IPS DF 6.9 (cell line): Measurements from ENCODE around the gene TCF7L1.

ENCODE experiments used
- DNase-seq: peaks from one replicate; pipeline ENCODE4 v3.0.0-alpha.2; 2013; ENCODE audit warnings: low read depth, low spot score
- H3K27ac ChIP-seq: one replicate; pipeline ENCODE4 v1.5.1; 2013; ENCODE audit warnings: low read length, control low read depth
- H3K27me3 ChIP-seq: 2 replicates; pipeline ENCODE4 v1.6.1; 2013; ENCODE audit warnings: mild to moderate bottlenecking, low read length; ENCODE audit not compliant: control insufficient read depth, insufficient read depth
- H3K36me3 ChIP-seq: 2 replicates; pipeline ENCODE4 v1.6.1; 2013; ENCODE audit warnings: low read length; ENCODE audit not compliant: control insufficient read depth, insufficient read depth
- H3K4me1 ChIP-seq: 2 replicates; pipeline ENCODE4 v1.6.1; 2013; ENCODE audit warnings: low read length; ENCODE audit not compliant: control insufficient read depth, insufficient read depth
- H3K4me3 ChIP-seq: 2 replicates; pipeline ENCODE4 v1.5.1; 2013; ENCODE audit warnings: mild to moderate bottlenecking, low read length
- H3K9me3 ChIP-seq: 2 replicates; pipeline ENCODE4 v1.6.1; 2013; ENCODE audit warnings: low read length, inconsistent platforms; ENCODE audit not compliant: control insufficient read depth, insufficient read depth
- WGBS: extraction: QIAGEN DNeasy Blood & Tissue Kit; methylation state at CpG from one replicate; pipeline ENCODE4 v1.1.7; 2013; ENCODE audit warnings: mixed read lengths, missing lambda C conversion rate; ENCODE audit not compliant: insufficient read length, insufficient coverage; 5-methylcytosine and 5-hydroxymethylcytosine counted together

Gene TCF7L1

DNA sequence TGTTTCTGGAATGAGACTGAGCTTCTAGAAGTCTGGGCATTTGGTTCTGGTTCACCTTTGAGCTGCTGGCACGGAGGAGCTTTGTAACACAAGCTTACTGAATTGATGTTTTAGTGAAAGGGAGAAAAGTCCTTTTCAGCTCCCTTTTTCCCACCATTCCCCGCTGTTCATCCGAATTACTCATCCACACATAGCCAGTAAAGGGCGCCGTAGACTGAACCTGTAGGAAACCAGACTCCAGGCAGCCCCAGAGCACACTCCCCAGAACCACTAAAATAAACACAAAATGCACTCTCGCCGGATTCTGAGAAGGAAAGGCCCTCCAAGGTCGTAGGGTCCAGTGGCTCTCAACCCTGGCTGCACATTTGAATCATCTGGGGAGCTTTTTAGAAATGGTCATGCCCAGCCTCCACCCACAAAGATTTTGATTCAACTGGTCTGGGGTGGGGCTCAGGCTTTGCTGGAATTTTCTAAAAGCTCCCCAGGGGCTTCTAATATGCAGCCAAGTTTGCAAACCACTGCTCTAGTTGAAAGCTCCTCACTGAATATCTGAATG lies 29.6 kb downstream of the TCF7L1 start:
- no peak overlapping the region for H3K27ac ChIP-seq
- H3K36me3 ChIP-seq: no peaks in the 10 kb centered on the region
- no peaks in the 10 kb centered on the region for H3K27me3 ChIP-seq
- H3K9me3 ChIP-seq: no peaks in the 10 kb centered on the region
- no peak for DNase-seq
- WGBS: no CpG with 5 or more reads among the region's 8 CpGs
- no peak overlapping the region for H3K4me3 ChIP-seq
- peaks cover 15% of the 10 kb centered on the region for H3K4me1 ChIP-seq

DNA sequence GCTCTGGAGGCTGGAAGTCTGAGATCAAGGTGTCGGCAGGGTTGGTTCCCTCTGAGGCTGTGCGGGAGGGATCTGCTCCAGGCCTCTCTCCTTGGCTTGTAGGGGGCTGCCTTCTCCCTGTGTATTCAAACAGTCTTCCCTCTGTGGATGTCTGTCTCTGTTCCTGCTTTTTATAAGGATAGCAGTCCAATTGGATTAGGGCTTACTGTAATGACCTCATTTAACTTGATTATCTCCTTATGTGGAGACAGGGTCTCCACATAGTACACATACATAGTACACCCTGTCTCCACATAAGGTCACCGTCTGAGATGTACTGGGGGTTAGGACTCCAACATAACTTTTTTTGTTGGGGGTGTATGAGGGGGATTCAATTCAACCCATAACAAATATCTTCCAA lies 30.5 kb downstream of the TCF7L1 start:
- Histone ChIP-seq H3K36me3 (no peaks in the 10 kb centered on the region), H3K27ac (no peak overlapping the region), H3K4me3 (no peak overlapping the region), H3K27me3 (no peaks in the 10 kb centered on the region), H3K9me3 (no peaks in the 10 kb centered on the region), H3K4me1 (peaks cover 14% of the 10 kb centered on the region)
- DNase-seq: no peak
- WGBS: no CpG with 5 or more reads among the region's 3 CpGs

DNA sequence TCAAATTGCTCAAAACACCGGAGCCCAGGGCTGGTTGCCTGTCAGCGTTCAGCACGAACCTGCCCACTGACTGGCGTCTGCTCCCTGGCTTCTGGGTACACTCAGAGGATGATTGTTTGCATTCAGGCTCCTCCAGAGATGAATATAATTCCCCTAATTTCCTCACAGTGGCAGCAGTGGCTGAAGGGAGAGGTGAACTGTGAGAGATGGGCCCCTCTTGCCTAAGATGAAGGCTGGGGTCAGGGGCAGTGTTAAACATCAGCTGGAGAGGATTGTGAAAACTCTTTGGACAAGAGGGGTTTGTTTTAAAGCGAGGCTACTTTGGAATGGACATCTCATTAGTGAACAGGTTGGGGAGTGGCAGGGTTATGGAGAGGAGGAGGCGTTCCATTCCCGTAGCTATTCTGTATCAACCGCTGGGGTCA lies 31.0 kb downstream of the TCF7L1 start:
- Histone ChIP-seq H3K9me3 (no peaks in the 10 kb centered on the region), H3K4me3 (no peak overlapping the region), H3K36me3 (no peaks in the 10 kb centered on the region), H3K27me3 (no peaks in the 10 kb centered on the region), H3K27ac (no peak overlapping the region), H3K4me1 (peaks cover 14% of the 10 kb centered on the region)
- DNase-seq: no peak
- no CpG with 5 or more reads among the region's 8 CpGs for WGBS

DNA sequence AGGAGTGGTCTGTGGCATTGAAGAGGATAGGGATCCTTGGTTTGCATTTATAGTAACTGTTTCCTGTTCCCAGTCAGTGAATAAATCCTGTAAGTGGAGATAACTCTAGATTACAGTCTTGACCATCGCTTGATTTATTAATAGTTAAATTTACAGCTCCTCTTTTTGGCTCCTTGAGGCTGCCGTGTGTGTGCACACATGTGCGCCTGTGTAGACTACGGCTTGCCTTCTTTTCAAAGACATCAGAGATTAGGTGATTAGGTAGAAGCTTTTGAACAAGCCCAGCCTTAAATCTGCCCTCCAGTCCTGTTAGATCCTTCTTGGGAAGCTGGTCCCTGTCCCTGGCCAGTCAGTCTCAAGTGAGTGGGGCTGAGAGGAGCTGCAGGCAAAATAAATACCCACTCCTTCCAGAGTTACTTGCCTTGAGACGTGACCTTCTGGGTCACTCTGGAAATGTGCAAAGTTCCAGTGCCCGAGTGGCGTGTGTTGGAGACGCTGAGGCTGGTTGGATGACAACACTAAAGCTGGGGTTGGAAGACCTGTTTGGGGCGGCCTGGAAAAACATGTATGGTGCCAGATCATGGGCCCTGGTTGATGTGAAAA lies 32.0 kb downstream of the TCF7L1 start:
- no peak overlapping the region for H3K4me3 ChIP-seq
- WGBS: no CpG with 5 or more reads among the region's 9 CpGs
- H3K9me3 ChIP-seq: no peaks in the 10 kb centered on the region
- DNase-seq: no peak
- no peak overlapping the region for H3K27ac ChIP-seq
- no peaks in the 10 kb centered on the region for H3K36me3 ChIP-seq
- no peaks in the 10 kb centered on the region for H3K27me3 ChIP-seq
- peaks cover 13% of the 10 kb centered on the region for H3K4me1 ChIP-seq

DNA sequence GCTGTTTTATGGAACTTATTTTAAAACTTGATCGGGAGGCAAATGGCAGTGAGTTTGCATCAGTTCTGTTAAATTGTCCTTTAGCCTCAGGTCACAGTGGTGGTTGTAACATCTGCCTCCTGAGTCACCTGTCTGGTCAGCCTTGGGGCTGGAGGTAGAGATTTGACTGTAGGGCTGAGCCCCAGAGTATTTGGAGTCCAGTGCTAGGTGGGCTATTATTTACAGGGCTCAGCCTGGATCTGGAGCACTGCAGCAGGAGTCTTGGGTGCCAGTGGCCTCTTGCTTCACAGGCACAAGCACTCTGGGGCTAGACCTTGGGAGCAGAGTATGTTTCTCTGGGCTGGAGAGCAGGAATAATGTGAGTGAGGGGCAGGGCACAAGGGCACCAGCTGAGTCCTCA lies 32.8 kb downstream of the TCF7L1 start:
- Histone ChIP-seq H3K27me3 (no peaks in the 10 kb centered on the region), H3K4me3 (no peak overlapping the region), H3K27ac (no peak overlapping the region), H3K4me1 (peaks cover 13% of the 10 kb centered on the region), H3K36me3 (no peaks in the 10 kb centered on the region), H3K9me3 (no peaks in the 10 kb centered on the region)
- WGBS: no CpG with 5 or more reads among the region's 1 CpG
- DNase-seq: no peak

DNA sequence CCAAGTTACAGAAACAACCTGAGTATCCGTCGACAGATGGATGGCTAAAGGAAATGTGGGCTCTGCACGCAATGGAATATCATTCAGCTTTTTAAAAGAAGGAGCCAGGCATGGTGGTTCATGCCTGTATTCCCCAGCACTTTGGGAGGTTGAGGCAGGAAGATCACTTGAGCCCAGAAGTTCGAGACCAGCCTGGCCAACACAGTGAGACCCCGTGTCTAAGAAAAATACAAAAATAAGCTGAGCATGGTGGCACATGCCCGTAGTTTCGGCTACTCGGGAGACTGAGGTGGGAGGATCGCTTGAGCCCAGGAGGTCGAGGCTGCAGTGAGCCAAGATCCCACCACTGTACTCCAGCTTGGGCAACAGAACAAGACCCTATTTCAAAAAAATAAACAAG lies 34.3 kb downstream of the TCF7L1 start:
- no peak for DNase-seq
- Histone ChIP-seq H3K36me3 (no peaks in the 10 kb centered on the region), H3K27ac (no peak overlapping the region), H3K9me3 (no peaks in the 10 kb centered on the region), H3K4me3 (no peak overlapping the region), H3K4me1 (peaks cover 9% of the 10 kb centered on the region), H3K27me3 (no peaks in the 10 kb centered on the region)
- WGBS: no CpG with 5 or more reads among the region's 10 CpGs

DNA sequence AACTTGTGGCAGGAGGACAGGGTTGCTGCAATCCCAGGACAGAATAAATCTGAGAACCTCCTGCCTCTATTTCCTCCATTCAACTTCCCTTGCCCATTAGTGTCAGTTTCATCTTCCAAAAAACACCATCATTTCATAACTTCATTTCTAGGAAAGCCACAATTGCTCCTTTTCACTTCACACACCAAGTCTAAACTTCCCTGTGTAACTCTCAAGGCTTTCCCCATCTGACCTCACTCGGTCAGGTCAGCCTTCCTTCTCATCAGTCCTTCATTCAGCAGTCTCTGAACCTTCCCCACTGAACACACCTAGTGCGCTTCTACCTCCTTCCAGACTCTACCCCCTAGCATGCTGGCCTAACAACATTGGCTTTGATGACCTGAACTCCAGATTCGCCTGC lies 35.8 kb downstream of the TCF7L1 start:
- DNase-seq: no peak
- H3K4me1 ChIP-seq: peaks cover 7% of the 10 kb centered on the region
- WGBS: no CpG with 5 or more reads among the region's 3 CpGs
- no peaks in the 10 kb centered on the region for H3K27me3 ChIP-seq
- H3K4me3 ChIP-seq: no peak overlapping the region
- H3K27ac ChIP-seq: no peak overlapping the region
- H3K36me3 ChIP-seq: no peaks in the 10 kb centered on the region
- no peaks in the 10 kb centered on the region for H3K9me3 ChIP-seq

DNA sequence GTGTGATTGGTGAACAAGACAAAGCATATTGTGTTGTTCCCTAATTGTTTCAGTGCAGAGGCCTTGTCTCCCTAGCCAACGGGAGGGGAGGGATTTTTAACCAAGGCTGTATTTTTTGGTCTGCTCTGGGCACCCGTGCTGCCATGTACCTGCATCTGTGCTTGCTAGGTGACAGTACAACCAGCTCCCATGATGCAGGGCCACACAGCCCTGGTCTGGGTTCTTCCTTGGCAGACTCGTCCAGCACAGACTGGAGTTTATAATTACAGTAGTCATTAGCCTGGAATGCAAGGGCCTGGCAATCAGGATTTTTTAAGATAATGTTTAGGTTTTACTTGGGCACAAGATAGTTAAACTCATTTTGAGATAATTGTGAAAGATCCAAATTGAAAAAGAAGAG lies 36.4 kb downstream of the TCF7L1 start:
- no peaks in the 10 kb centered on the region for H3K27me3 ChIP-seq
- DNase-seq: no peak
- H3K4me1 ChIP-seq: peaks cover 8% of the 10 kb centered on the region
- no peaks in the 10 kb centered on the region for H3K9me3 ChIP-seq
- H3K4me3 ChIP-seq: no peak overlapping the region
- WGBS: no CpG with 5 or more reads among the region's 3 CpGs
- H3K27ac ChIP-seq: no peak overlapping the region
- H3K36me3 ChIP-seq: no peaks in the 10 kb centered on the region

DNA sequence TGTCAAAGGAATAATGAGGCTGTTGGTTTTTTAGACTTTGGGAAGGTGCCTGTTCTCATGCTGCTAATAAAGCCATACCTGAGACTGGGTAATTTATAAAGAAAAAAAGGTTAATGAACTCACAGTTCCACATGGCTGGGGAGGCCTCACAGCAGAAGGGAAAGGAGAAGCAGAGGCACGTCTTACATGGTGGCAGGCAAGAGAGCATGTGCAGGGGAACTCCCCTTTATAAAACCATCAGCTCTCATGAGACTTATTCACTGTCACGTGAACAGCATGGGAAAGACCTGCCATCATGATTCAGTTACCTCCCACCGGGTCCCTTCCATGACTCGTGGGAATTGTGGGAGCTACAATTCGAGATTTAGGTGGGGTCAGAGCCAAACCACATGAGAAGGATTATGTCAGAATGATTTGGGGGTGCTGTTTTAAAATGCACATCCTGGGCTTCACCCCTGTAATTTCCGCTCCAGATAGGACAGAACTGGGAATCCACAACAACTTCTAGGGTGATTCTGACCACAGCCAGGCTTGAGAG lies 37.8 kb downstream of the TCF7L1 start:
- Histone ChIP-seq H3K27ac (no peak overlapping the region), H3K36me3 (no peaks in the 10 kb centered on the region), H3K4me3 (no peak overlapping the region), H3K4me1 (peaks cover 14% of the 10 kb centered on the region), H3K27me3 (no peaks in the 10 kb centered on the region), H3K9me3 (no peaks in the 10 kb centered on the region)
- DNase-seq: no peak
- no CpG with 5 or more reads among the region's 6 CpGs for WGBS

DNA sequence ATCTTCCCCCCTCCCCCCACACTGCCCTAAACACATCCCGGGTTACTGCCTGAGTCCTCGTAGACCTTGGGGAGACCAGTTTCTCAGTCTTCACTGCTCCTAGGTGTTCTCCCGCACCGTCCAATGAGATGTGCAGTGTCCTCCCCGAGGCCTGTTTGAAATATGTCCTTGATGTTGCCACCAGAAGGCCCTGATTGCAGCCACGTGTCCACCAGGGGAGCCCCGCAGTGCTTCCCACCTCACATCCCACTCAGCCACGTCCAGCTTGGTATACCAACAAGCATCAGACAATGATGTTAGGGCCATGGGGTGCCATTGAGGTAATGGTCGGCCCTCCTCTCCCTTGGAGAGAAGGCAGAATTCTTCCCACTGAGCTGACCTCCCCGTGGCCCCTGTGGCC lies 38.7 kb downstream of the TCF7L1 start:
- H3K27ac ChIP-seq: no peak overlapping the region
- H3K27me3 ChIP-seq: no peaks in the 10 kb centered on the region
- H3K9me3 ChIP-seq: no peaks in the 10 kb centered on the region
- H3K4me3 ChIP-seq: no peak overlapping the region
- no peaks in the 10 kb centered on the region for H3K36me3 ChIP-seq
- no peak for DNase-seq
- peaks cover 16% of the 10 kb centered on the region for H3K4me1 ChIP-seq
- WGBS: no CpG with 5 or more reads among the region's 10 CpGs

DNA sequence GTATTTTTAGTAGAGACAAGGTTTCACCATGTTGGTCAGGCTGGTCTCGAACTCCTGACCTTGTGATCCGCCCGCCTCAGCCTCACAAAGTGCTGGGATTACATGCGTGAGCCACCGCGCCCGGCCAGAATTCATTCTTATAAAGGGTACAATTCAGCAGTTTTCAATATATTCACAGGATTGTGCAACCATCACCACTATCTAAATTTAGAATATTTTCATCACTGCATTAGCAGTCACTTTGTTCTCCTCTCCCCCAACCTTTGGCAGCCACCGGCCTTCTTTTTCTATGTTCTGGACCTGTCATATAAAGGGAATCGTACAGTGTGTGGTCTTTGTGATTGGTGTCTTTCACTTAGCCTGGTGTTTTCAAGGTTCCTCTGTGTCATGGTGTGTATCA lies 40.7 kb downstream of the TCF7L1 start:
- H3K36me3 ChIP-seq: no peaks in the 10 kb centered on the region
- H3K27me3 ChIP-seq: no peaks in the 10 kb centered on the region
- no peak for DNase-seq
- H3K4me1 ChIP-seq: peaks cover 24% of the 10 kb centered on the region
- no CpG with 5 or more reads among the region's 9 CpGs for WGBS
- H3K9me3 ChIP-seq: no peaks in the 10 kb centered on the region
- H3K27ac ChIP-seq: no peak overlapping the region
- H3K4me3 ChIP-seq: no peak overlapping the region
